Stomach (tissue), 9 donors: ENCODE data around the gene OR8K3. TPM values are rescaled to one million over a fixed set of nuclear protein-coding genes. Genes with fewer than 3 reads are reported as not detected.

Experiments used
- DNase-seq, 2 donors: peaks; one replicate each; pipeline versions ENCODE4 v3.0.0 to v3.0.0-alpha.2; 2013 to 2019
- H3K27ac ChIP-seq, 5 donors: fragments of 200-600 bp in 4 of 5; sonication (generic) in 4 of 5; one replicate each; pipeline ENCODE4 v1.5.1; 2013 to 2019; ENCODE audit warnings: mild to moderate bottlenecking in 1 of 5, moderate library complexity in 1 of 5
- H3K27me3 ChIP-seq, 3 donors: fragments of 200-600 bp; sonication (generic); one replicate each; pipeline ENCODE4 v1.5.1; 2017 to 2019; ENCODE audit warnings: mixed run types in 1 of 3
- H3K36me3 ChIP-seq, 4 donors: fragments of 200-600 bp; sonication (generic); 1 replicate in 3 of 4; 2 replicates in 1 of 4; pipeline ENCODE4 v1.5.1; 2016 to 2019
- H3K4me1 ChIP-seq, 4 donors: fragments of 200-600 bp; sonication (generic); one replicate each; pipeline ENCODE4 v1.5.1; 2016 to 2019
- H3K4me3 ChIP-seq, 4 donors: fragments of 200-600 bp; sonication (generic) in 3 of 4; one replicate each; pipeline ENCODE4 v1.5.1; 2016 to 2019; ENCODE audit warnings: mild to moderate bottlenecking in 1 of 4
- H3K9me3 ChIP-seq, 4 donors: fragments of 200-600 bp; sonication (generic); one replicate each; pipeline ENCODE4 v1.5.1; 2016 to 2019
- CTCF ChIP-seq, 7 experiments: fragments of 450-650 bp in 4 of 7; fragments of 200-600 bp in 3 of 7; sonication (generic) in 3 of 7; IDR thresholded peaks; one replicate each; pipeline ENCODE4 v1.5.1; 2016 to 2019; ENCODE audit warnings: antibody characterized with exemption in 7 of 7, control low read depth in 2 of 7, mild to moderate bottlenecking in 1 of 7
- EP300 ChIP-seq: sonication (generic); formaldehyde crosslinking; IDR thresholded peaks from one replicate; pipeline ENCODE4 v1.6.1; 2017; ENCODE audit warnings: antibody characterized with exemption
- POLR2A ChIP-seq, 4 donors: fragments of 450-650 bp; IDR thresholded peaks; one replicate each; pipeline ENCODE4 v1.6.1; 2016; ENCODE audit warnings: antibody characterized with exemption in 4 of 4, control low read depth in 2 of 4, mild to moderate bottlenecking in 1 of 4, moderate library complexity in 1 of 4
- POLR2AphosphoS5 ChIP-seq, 3 donors: sonication (generic); formaldehyde crosslinking; IDR thresholded peaks; one replicate each; pipeline ENCODE4 v1.6.1; 2016; ENCODE audit warnings: antibody characterized with exemption in 3 of 3
- WGBS, 5 donors: extraction: QIAGEN DNeasy Blood & Tissue Kit in 3 of 5; methylation state at CpG; one replicate each; pipeline versions ENCODE4 v1.1.5 to v1.1.7; 2013 to 2018; 5-methylcytosine and 5-hydroxymethylcytosine counted together
- intact Hi-C: fragments of 100-400 bp; cut with DNase I; formaldehyde crosslinking; loops from one replicate; pipeline ENCODE4 v1.15.1; 2023; ENCODE audit warnings: low total_unique reads
- polyA plus RNA-seq, 3 donors: library from polyadenylated mRNA; stranded (reverse); fragments of 200-250 nt; gene quantifications; one replicate each; pipeline ENCODE4 v1.2.3, GENCODE V29; 2013
- total RNA-seq, 5 donors: library from RNA; depleted of rRNA; stranded (reverse); fragments of >200 nt; gene quantifications; one replicate each; pipeline versions ENCODE4 v1.1.0 to v1.2.3, GENCODE V29; 2014 to 2016
- donor health status: healthy with polysubstance abuse.
- donor health status: Bipolar disorder and iron deficiency.
- donor health status: healthy.

Gene OR8K3
- total and polyA plus RNA-seq, 8 donors: not detected

- no peak overlapping the region for H3K4me3 ChIP-seq
- H3K27me3 ChIP-seq: no peaks in the 10 kb centered on the region
- H3K9me3 ChIP-seq: no peaks in the 10 kb centered on the region
- WGBS, 5 donors: 81 to 90% (median 85%) methylated on average over 4 of the region's 4 CpGs
- no peak for DNase-seq
- TF ChIP-seq EP300 (no peak), CTCF (IDR thresholded peaks at IDR 0.05) (no peak)
- no peaks in the 10 kb centered on the region for H3K36me3 ChIP-seq
- no peaks in the 10 kb centered on the region for H3K4me1 ChIP-seq
- no peak overlapping the region for H3K27ac ChIP-seq
- intact Hi-C loops: no loop called here
Observed at GRCh38 chr11:56296898-56297297, 18.0 kb upstream of the OR8K3 start.

DNA sequence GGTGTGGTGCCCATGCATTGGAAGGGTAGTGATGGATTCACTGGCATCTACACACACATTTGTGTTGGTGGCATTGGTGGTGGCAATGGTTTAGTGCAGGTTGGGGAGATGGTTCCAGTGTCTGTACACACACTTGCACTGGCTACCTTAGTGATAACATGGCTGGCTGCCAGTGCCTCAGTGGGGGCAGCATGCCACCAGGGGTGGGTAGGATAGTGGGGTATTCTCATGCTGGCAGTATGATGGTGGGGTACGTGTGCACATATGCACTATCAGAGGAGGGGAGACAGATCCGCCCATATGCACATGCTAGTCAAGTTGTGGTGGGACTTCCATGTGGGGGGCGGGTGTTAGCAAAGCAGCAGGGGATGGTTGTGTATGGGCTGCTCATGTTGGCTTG lies 7.1 kb upstream of the OR8K3 start:
- WGBS, 5 donors: 73 to 100% (median 89%) methylated on average over 2 to 3 of the region's 3 CpGs
- Histone ChIP-seq H3K4me1 (no peaks in the 10 kb centered on the region), H3K27ac (no peak overlapping the region), H3K9me3 (peaks cover 0 to 54% (median 18%) of the 10 kb centered on the region in 4 donors), H3K4me3 (no peak overlapping the region), H3K27me3 (no peaks in the 10 kb centered on the region), H3K36me3 (no peaks in the 10 kb centered on the region)
- no peak for TF ChIP-seq POLR2A (IDR thresholded peaks at IDR 0.05)
- no peak for TF ChIP-seq POLR2AphosphoS5 (IDR thresholded peaks at IDR 0.05)
- no peak for TF ChIP-seq EP300
- TF ChIP-seq CTCF (IDR thresholded peaks at IDR 0.05): no peak
- intact Hi-C loops: no loop called here
- DNase-seq: no peak

DNA sequence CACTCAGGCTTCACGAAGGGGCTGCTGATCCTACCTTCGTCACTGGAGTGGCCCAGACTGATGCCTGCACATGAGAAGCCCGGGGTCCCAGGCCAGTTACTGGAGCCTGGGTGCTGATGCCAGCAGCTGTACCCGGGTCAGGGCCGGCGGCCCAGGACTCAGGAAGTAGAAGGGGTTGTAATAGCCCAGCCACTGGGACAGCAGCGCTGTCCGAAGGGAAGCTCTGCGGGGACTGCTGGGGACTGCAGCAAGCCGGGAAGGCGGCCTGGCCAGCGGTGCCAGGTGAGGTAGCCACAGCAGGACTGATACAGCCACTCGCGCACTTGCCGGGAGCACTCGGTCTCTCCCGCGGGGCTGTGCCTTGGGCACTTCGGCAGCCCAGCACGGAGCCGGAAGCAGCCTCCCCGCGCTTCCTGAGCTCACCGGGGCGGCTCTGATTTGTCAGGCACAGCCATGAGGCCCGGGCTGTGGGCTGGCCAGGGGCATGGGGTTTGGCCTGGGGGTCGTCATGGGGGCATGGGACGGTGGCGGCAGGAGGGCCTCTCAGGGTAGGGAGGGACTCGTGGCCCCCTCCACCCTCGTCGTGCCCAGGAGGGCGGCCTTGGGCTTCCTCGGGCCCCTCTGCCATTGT lies 17.0 kb downstream of the OR8K3 start:
- Histone ChIP-seq H3K9me3 (peaks cover 0 to 24% (median 12%) of the 10 kb centered on the region in 4 donors), H3K27ac (no peak overlapping the region), H3K4me1 (no peaks in the 10 kb centered on the region), H3K27me3 (no peaks in the 10 kb centered on the region), H3K36me3 (no peaks in the 10 kb centered on the region), H3K4me3 (no peak overlapping the region)
- WGBS, 5 donors: 84 to 95% (median 92%) methylated on average over 19 to 34 of the region's 34 CpGs
- no peak for DNase-seq
- intact Hi-C loops: no loop called here
- TF ChIP-seq POLR2A (IDR thresholded peaks at IDR 0.05): no peak
- TF ChIP-seq POLR2AphosphoS5 (IDR thresholded peaks at IDR 0.05): no peak
- TF ChIP-seq CTCF (IDR thresholded peaks at IDR 0.05): no peak
- no peak for TF ChIP-seq EP300

- DNase-seq: no peak
- WGBS, 5 donors: 68 to 80% (median 72%) methylated on average over 3 of the region's 3 CpGs
- no peaks in the 10 kb centered on the region for H3K27me3 ChIP-seq
- peaks cover 0 to 26% (median 18%) of the 10 kb centered on the region in 4 donors for H3K9me3 ChIP-seq
- H3K4me1 ChIP-seq: no peaks in the 10 kb centered on the region
- H3K27ac ChIP-seq: no peak overlapping the region
- H3K36me3 ChIP-seq: no peaks in the 10 kb centered on the region
- H3K4me3 ChIP-seq: no peak overlapping the region
- TF ChIP-seq POLR2A (IDR thresholded peaks at IDR 0.05) (no peak), POLR2AphosphoS5 (IDR thresholded peaks at IDR 0.05) (no peak)
- intact Hi-C loops: no loop called here
Observed at GRCh38 chr11:56333156-56333555, 18.2 kb downstream of the OR8K3 start.

DNA sequence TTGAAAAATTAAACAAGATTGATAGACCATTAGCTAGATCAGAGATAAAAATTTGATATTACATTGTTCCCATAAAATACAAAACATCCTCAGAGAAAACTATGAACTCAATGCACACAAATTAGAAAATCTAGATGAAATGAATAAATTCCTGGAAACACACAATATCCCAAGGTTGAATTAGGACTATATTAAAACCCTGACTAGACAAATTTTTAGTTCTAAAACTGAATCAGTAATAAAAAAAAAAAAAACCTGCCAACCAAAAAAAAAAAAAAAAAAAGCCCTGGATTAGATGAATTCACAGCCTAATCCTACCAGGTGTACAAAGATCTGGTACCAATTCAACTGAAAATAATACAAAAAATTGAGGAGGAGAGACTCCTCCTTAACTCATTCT lies 25.3 kb downstream of the OR8K3 start:
- H3K27ac ChIP-seq: no peak overlapping the region
- H3K36me3 ChIP-seq: no peaks in the 10 kb centered on the region
- TF ChIP-seq CTCF (IDR thresholded peaks at IDR 0.05): no peak
- no peak for TF ChIP-seq POLR2A (IDR thresholded peaks at IDR 0.05)
- TF ChIP-seq POLR2AphosphoS5 (IDR thresholded peaks at IDR 0.05): no peak
- H3K27me3 ChIP-seq: no peaks in the 10 kb centered on the region
- intact Hi-C loops: no loop called here
- peaks cover 0 to 34% (median 9%) of the 10 kb centered on the region in 4 donors for H3K9me3 ChIP-seq
- no peaks in the 10 kb centered on the region for H3K4me1 ChIP-seq
- H3K4me3 ChIP-seq: no peak overlapping the region
- DNase-seq: no peak
